ENCODE results near the gene RNF182.

DNA sequence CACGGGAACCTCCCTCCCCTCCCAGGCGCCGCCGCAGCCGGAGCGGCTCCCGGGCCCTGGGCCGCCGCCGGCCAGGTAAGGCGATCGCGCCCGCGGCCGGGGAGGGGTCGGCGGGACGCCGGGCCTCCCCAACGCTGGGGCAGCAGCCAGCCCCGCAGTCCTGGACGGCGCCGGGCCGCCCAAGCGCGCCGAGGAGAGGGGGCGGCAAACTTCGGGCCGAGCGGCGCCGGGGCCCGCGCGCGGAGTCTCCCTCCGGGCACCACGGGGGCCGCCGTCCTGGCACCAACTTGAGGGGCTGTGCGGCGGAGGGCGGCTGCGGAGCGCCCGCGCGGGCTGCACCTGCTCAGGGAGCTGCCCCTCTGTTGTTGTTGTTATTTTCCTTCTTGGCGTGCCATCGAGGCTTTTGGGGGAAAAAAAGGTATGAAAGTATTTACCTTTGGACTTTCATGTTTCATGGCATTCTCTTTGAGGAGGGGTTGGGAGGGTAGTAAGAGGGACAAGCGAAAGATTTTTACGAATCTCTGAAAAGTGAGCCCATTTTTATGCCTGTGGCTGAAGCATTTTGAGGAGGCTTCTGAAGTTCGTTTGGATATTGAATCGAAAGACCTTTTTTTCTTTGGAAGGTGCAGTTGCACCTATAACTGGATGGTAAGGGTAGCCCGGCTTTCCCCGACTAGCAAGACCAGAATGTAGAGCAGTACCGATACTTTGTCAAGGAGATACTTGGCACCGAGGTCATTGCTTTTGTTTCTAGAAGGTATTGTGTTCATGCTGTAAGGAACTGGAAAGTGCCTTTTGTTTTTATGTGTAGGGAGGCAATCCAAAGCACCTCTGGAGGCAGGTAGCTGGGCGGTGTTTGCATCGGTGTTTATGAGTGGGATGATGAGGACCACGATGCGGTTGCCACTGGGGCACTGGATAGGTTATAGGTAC is at the start of gene RNF182:
- TF ChIP-seq, protein P1, sequence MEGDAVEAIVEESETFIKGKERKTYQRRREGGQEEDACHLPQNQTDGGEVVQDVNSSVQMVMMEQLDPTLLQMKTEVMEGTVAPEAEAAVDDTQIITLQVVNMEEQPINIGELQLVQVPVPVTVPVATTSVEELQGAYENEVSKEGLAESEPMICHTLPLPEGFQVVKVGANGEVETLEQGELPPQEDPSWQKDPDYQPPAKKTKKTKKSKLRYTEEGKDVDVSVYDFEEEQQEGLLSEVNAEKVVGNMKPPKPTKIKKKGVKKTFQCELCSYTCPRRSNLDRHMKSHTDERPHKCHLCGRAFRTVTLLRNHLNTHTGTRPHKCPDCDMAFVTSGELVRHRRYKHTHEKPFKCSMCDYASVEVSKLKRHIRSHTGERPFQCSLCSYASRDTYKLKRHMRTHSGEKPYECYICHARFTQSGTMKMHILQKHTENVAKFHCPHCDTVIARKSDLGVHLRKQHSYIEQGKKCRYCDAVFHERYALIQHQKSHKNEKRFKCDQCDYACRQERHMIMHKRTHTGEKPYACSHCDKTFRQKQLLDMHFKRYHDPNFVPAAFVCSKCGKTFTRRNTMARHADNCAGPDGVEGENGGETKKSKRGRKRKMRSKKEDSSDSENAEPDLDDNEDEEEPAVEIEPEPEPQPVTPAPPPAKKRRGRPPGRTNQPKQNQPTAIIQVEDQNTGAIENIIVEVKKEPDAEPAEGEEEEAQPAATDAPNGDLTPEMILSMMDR (IDR thresholded peaks at IDR 0.05) = no peak
- TF ChIP-seq POLR2A (IDR thresholded peaks at IDR 0.05) = no peak

Measured in lower leg skin (tissue), 3 donors.